ENCODE results near the gene WFDC6.

Gene WFDC6

DNA sequence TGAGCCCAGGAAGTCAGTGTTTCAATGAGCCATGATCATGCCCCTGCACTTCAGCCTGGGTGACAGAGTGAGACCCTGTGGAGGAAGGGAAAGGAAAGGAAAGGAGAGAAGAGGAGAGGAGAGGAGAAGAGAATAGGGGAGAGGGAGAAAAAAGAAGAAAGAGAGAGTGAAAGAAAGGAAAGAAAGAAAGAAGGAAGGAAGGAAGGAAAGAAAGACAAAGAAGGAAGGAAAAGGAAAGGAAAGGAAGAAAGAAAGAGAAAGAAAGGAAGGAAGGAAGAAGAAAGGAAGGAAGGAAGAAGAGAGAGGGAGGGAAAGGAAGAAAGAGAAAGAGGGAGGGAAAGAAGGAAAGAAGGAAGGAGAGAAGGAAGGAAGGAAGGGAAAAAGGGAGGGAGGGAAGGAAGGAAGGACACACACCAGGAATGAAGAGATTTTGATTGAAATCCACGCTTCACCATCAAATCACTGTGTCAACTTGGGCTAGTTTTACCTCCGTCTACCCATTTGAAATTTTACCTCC lies 25.5 kb upstream of the WFDC6 start:
- no peak overlapping the region for H3K4me3 ChIP-seq (ENCODE audit: low read length in 2 of 2)
- H3K27ac ChIP-seq (ENCODE audit: low read length): no peak overlapping the region
- no peaks in the 10 kb centered on the region for H3K27me3 ChIP-seq (ENCODE audit: control insufficient read depth in 1 of 2, insufficient read depth in 2 of 2, low read length in 2 of 2)
- H3K36me3 ChIP-seq (ENCODE audit: control insufficient read depth in 2 of 2, insufficient read depth in 2 of 2, low read length in 2 of 2): no peaks in the 10 kb centered on the region
- no peaks in the 10 kb centered on the region for H3K4me1 ChIP-seq (ENCODE audit: control insufficient read depth, insufficient read depth, low read length)
- no peaks in the 10 kb centered on the region for H3K9me3 ChIP-seq (ENCODE audit: control insufficient read depth in 2 of 2, low read length in 2 of 2)
- no peak overlapping the region for H3K9ac ChIP-seq (ENCODE audit: low read length in 2 of 2)

- H3K4me1 ChIP-seq (ENCODE audit: control insufficient read depth, insufficient read depth, low read length): no peaks in the 10 kb centered on the region
- H3K27ac ChIP-seq (ENCODE audit: low read length): no peak overlapping the region
- H3K9me3 ChIP-seq (ENCODE audit: control insufficient read depth in 2 of 2, low read length in 2 of 2): no peaks in the 10 kb centered on the region
- H3K4me3 ChIP-seq (ENCODE audit: low read length in 2 of 2): no peak overlapping the region
- no peak overlapping the region for H3K9ac ChIP-seq (ENCODE audit: low read length in 2 of 2)
- H3K36me3 ChIP-seq (ENCODE audit: control insufficient read depth in 2 of 2, insufficient read depth in 2 of 2, low read length in 2 of 2): no peaks in the 10 kb centered on the region
- H3K27me3 ChIP-seq (ENCODE audit: control insufficient read depth in 1 of 2, insufficient read depth in 2 of 2, low read length in 2 of 2): no peaks in the 10 kb centered on the region
Observed at GRCh38 chr20:45555198-45555597, 15.9 kb upstream of the WFDC6 start.

GRCh38 chr20:45552456-45552855 lies 13.2 kb upstream of the WFDC6 start:
- Histone ChIP-seq H3K4me3 (ENCODE audit: low read length in 2 of 2) (no peak overlapping the region), H3K9me3 (ENCODE audit: control insufficient read depth in 2 of 2, low read length in 2 of 2) (no peaks in the 10 kb centered on the region), H3K4me1 (ENCODE audit: control insufficient read depth, insufficient read depth, low read length) (no peaks in the 10 kb centered on the region), H3K27ac (ENCODE audit: low read length) (no peak overlapping the region), H3K9ac (ENCODE audit: low read length in 2 of 2) (no peak overlapping the region), H3K27me3 (ENCODE audit: control insufficient read depth in 1 of 2, insufficient read depth in 2 of 2, low read length in 2 of 2) (no peaks in the 10 kb centered on the region), H3K36me3 (ENCODE audit: control insufficient read depth in 2 of 2, insufficient read depth in 2 of 2, low read length in 2 of 2) (no peaks in the 10 kb centered on the region)

GRCh38 chr20:45550765-45551164 lies 11.5 kb upstream of the WFDC6 start:
- H3K9me3 ChIP-seq (ENCODE audit: control insufficient read depth in 2 of 2, low read length in 2 of 2): no peaks in the 10 kb centered on the region
- no peak overlapping the region for H3K4me3 ChIP-seq (ENCODE audit: low read length in 2 of 2)
- H3K27me3 ChIP-seq (ENCODE audit: control insufficient read depth in 1 of 2, insufficient read depth in 2 of 2, low read length in 2 of 2): peaks cover 0 to 2% of the 10 kb centered on the region in 2 donors
- no peak overlapping the region for H3K27ac ChIP-seq (ENCODE audit: low read length)
- no peaks in the 10 kb centered on the region for H3K4me1 ChIP-seq (ENCODE audit: control insufficient read depth, insufficient read depth, low read length)
- H3K36me3 ChIP-seq (ENCODE audit: control insufficient read depth in 2 of 2, insufficient read depth in 2 of 2, low read length in 2 of 2): no peaks in the 10 kb centered on the region
- no peak overlapping the region for H3K9ac ChIP-seq (ENCODE audit: low read length in 2 of 2)

GRCh38 chr20:45548410-45548809 lies 9.1 kb upstream of the WFDC6 start:
- no peaks in the 10 kb centered on the region for H3K36me3 ChIP-seq (ENCODE audit: control insufficient read depth in 2 of 2, insufficient read depth in 2 of 2, low read length in 2 of 2)
- no peaks in the 10 kb centered on the region for H3K4me1 ChIP-seq (ENCODE audit: control insufficient read depth, insufficient read depth, low read length)
- no peak overlapping the region for H3K9ac ChIP-seq (ENCODE audit: low read length in 2 of 2)
- H3K27me3 ChIP-seq (ENCODE audit: control insufficient read depth in 1 of 2, insufficient read depth in 2 of 2, low read length in 2 of 2): peaks cover 0 to 2% of the 10 kb centered on the region in 2 donors
- no peak overlapping the region for H3K27ac ChIP-seq (ENCODE audit: low read length)
- no peaks in the 10 kb centered on the region for H3K9me3 ChIP-seq (ENCODE audit: control insufficient read depth in 2 of 2, low read length in 2 of 2)
- no peak overlapping the region for H3K4me3 ChIP-seq (ENCODE audit: low read length in 2 of 2)

DNA sequence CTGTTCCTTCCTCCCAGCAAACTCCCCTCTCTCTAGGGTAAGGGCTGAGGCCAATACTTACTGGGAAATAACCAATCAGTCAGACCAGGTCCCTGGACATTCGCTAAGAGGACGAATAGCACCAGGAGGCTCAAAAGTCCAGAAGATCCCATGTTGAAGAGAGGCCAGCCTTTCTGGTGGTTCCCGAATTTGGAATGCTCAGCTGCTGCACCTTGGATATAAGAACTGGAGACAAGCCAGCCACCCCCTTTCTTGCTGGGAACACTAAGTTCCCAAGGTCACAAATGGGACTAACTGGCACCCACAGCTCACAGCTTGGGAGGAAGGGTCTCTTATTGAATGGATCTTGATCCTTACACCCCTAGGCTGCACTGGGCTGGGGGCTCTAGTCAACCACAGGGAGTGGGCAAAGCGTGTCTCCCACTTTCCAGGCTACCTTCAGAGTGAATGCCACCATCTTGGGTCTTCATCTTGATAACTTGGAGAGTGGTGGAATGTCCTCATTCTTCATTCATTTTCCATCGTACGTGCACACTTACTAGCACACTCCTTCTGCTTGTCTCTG lies 8.0 kb upstream of the WFDC6 start, which contains the start of gene EPPIN:
EPPIN (minus strand) TSS at position 196 of the 565 bp plus-strand sequence; CDS start at position 152, 44 bp downstream.
- H3K27ac ChIP-seq (ENCODE audit: low read length): no peak within 1 kb of the TSS
- H3K9ac ChIP-seq (ENCODE audit: low read length in 2 of 2): no peak within 1 kb of the TSS
- H3K4me3 ChIP-seq (ENCODE audit: low read length in 2 of 2): no peak within 1 kb of the TSS
- no peaks in the 10 kb centered on the region for H3K4me1 ChIP-seq (ENCODE audit: control insufficient read depth, insufficient read depth, low read length)
- no peaks in the 10 kb centered on the region for H3K9me3 ChIP-seq (ENCODE audit: control insufficient read depth in 2 of 2, low read length in 2 of 2)
- H3K36me3 ChIP-seq (ENCODE audit: control insufficient read depth in 2 of 2, insufficient read depth in 2 of 2, low read length in 2 of 2): no peaks in the 10 kb centered on the region
- peaks cover 1 to 2% of the 10 kb centered on the region in 2 donors for H3K27me3 ChIP-seq (ENCODE audit: control insufficient read depth in 1 of 2, insufficient read depth in 2 of 2, low read length in 2 of 2)

GRCh38 chr20:45545754-45546453 lies 6.6 kb upstream of the WFDC6 start:
- Histone ChIP-seq H3K4me1 (ENCODE audit: control insufficient read depth, insufficient read depth, low read length) (no peaks in the 10 kb centered on the region), H3K4me3 (ENCODE audit: low read length in 2 of 2) (no peak overlapping the region), H3K9ac (ENCODE audit: low read length in 2 of 2) (no peak overlapping the region), H3K27me3 (ENCODE audit: control insufficient read depth in 1 of 2, insufficient read depth in 2 of 2, low read length in 2 of 2) (peaks cover 2 to 3% of the 10 kb centered on the region in 2 donors), H3K36me3 (ENCODE audit: control insufficient read depth in 2 of 2, insufficient read depth in 2 of 2, low read length in 2 of 2) (no peaks in the 10 kb centered on the region), H3K27ac (ENCODE audit: low read length) (no peak overlapping the region), H3K9me3 (ENCODE audit: control insufficient read depth in 2 of 2, low read length in 2 of 2) (no peaks in the 10 kb centered on the region)

DNA sequence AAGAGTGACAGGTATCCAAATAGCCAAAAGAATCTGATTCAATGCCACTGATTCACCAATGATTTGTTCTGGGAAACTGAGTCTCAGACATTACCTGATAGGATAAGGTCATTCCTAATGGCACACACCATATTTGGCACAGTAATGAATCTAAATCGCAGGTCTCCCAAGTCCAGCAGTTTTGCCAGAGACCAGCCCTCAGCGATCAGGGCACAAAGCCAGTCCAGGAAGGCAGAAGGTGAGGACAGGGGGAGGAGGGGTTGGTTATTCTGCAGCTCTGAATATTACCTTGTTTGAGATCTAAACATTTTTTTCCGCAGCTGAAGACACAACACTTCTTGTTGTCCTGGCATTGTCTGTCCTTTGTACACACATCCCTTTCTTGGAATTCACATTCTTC lies 6.1 kb upstream of the WFDC6 start:
- H3K36me3 ChIP-seq (ENCODE audit: control insufficient read depth in 2 of 2, insufficient read depth in 2 of 2, low read length in 2 of 2): no peaks in the 10 kb centered on the region
- no peaks in the 10 kb centered on the region for H3K4me1 ChIP-seq (ENCODE audit: control insufficient read depth, insufficient read depth, low read length)
- H3K9ac ChIP-seq (ENCODE audit: low read length in 2 of 2): no peak overlapping the region
- no peak overlapping the region for H3K27ac ChIP-seq (ENCODE audit: low read length)
- H3K27me3 ChIP-seq (ENCODE audit: control insufficient read depth in 1 of 2, insufficient read depth in 2 of 2, low read length in 2 of 2): peaks cover 2 to 3% of the 10 kb centered on the region in 2 donors
- no peak overlapping the region for H3K4me3 ChIP-seq (ENCODE audit: low read length in 2 of 2)
- no peaks in the 10 kb centered on the region for H3K9me3 ChIP-seq (ENCODE audit: control insufficient read depth in 2 of 2, low read length in 2 of 2)

DNA sequence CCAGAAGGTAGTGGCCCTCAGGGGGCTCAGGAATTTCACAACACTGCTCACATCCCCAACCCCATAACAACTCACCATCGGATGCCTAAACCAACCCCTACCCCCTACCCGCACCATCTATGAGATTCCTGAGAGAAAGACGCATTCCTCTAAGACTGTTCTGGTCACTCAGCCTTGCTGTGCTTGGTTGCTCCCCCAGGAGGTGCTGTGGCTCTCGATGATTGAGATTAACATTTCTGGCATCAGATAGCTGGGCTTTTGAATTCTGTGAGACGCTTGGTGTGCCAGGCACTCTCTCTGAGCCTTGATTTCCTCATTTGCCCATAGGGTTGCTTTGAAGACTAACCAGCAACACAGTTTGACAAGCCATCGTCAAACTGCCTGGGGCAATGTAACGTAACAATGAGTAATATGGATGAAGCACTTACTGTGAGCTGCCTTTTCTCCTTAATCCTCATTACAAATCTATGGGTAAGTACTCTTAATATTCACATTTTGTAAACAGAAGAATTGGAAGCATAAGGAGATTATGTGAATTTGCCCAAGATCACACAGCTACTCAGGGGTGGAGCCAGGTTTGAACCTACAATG lies 978 bp downstream of the WFDC6 start:
- Histone ChIP-seq H3K9ac (ENCODE audit: low read length in 2 of 2) (no peak overlapping the region), H3K36me3 (ENCODE audit: control insufficient read depth in 2 of 2, insufficient read depth in 2 of 2, low read length in 2 of 2) (no peaks in the 10 kb centered on the region), H3K4me1 (ENCODE audit: control insufficient read depth, insufficient read depth, low read length) (no peaks in the 10 kb centered on the region), H3K4me3 (ENCODE audit: low read length in 2 of 2) (no peak overlapping the region), H3K9me3 (ENCODE audit: control insufficient read depth in 2 of 2, low read length in 2 of 2) (no peaks in the 10 kb centered on the region), H3K27me3 (ENCODE audit: control insufficient read depth in 1 of 2, insufficient read depth in 2 of 2, low read length in 2 of 2) (peaks cover 3 to 13% of the 10 kb centered on the region in 2 donors), H3K27ac (ENCODE audit: low read length) (no peak overlapping the region)

DNA sequence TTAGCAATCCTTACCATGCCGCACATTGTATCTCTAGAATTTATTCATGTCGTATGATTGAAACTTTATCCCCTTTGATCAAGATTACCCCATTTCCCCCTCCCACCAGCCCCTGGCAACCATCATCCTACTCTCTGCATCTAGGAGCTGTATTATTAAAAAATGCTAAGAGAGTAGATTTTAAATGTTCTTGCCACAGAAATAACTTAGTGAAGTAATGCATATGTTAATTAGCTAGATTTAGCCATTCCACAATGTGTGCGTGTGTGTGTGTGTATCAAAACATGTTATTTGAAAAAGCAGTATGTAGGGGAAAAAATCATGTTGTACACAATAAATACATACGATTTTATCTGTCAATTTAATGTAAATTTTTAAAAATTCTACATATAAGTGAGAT lies 12.0 kb downstream of the WFDC6 start:
- Histone ChIP-seq H3K4me1 (ENCODE audit: control insufficient read depth, insufficient read depth, low read length) (no peaks in the 10 kb centered on the region), H3K27me3 (ENCODE audit: control insufficient read depth in 1 of 2, insufficient read depth in 2 of 2, low read length in 2 of 2) (peaks cover 0 to 12% of the 10 kb centered on the region in 2 donors), H3K36me3 (ENCODE audit: control insufficient read depth in 2 of 2, insufficient read depth in 2 of 2, low read length in 2 of 2) (no peaks in the 10 kb centered on the region), H3K27ac (ENCODE audit: low read length) (no peak overlapping the region), H3K9ac (ENCODE audit: low read length in 2 of 2) (no peak overlapping the region), H3K9me3 (ENCODE audit: control insufficient read depth in 2 of 2, low read length in 2 of 2) (no peaks in the 10 kb centered on the region), H3K4me3 (ENCODE audit: low read length in 2 of 2) (no peak overlapping the region)

DNA sequence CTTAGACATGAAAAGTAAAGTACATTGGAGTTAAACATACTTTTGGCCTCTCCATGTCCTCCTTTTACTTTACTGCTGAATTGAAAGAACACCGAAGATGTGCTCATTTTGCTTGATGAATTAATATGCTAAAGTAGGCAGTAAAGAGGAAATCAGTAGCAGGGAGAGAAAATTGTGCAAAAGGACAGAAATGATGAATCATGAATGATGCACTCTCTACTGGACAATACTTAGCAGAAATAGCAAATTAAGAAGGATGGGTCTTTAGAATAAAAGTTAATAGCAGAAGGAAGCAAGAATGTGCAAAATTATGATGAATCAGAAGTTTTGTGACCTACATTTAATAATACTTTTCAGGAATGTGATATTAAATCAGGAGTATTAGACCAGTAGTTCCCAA lies 15.5 kb downstream of the WFDC6 start:
- Histone ChIP-seq H3K27me3 (ENCODE audit: control insufficient read depth in 1 of 2, insufficient read depth in 2 of 2, low read length in 2 of 2) (peaks cover 0 to 12% of the 10 kb centered on the region in 2 donors), H3K4me3 (ENCODE audit: low read length in 2 of 2) (no peak overlapping the region), H3K9ac (ENCODE audit: low read length in 2 of 2) (no peak overlapping the region), H3K27ac (ENCODE audit: low read length) (no peak overlapping the region), H3K4me1 (ENCODE audit: control insufficient read depth, insufficient read depth, low read length) (no peaks in the 10 kb centered on the region), H3K9me3 (ENCODE audit: control insufficient read depth in 2 of 2, low read length in 2 of 2) (no peaks in the 10 kb centered on the region), H3K36me3 (ENCODE audit: control insufficient read depth in 2 of 2, insufficient read depth in 2 of 2, low read length in 2 of 2) (no peaks in the 10 kb centered on the region)

Data from stomach smooth muscle (tissue), 2 donors.